ENCODE results near the gene TTLL12.

- TF ChIP-seq POLR2A (IDR thresholded peaks at IDR 0.05): no peak
- TF ChIP-seq POLR2AphosphoS5 (IDR thresholded peaks at IDR 0.05): no peak
- TF ChIP-seq, protein P1, sequence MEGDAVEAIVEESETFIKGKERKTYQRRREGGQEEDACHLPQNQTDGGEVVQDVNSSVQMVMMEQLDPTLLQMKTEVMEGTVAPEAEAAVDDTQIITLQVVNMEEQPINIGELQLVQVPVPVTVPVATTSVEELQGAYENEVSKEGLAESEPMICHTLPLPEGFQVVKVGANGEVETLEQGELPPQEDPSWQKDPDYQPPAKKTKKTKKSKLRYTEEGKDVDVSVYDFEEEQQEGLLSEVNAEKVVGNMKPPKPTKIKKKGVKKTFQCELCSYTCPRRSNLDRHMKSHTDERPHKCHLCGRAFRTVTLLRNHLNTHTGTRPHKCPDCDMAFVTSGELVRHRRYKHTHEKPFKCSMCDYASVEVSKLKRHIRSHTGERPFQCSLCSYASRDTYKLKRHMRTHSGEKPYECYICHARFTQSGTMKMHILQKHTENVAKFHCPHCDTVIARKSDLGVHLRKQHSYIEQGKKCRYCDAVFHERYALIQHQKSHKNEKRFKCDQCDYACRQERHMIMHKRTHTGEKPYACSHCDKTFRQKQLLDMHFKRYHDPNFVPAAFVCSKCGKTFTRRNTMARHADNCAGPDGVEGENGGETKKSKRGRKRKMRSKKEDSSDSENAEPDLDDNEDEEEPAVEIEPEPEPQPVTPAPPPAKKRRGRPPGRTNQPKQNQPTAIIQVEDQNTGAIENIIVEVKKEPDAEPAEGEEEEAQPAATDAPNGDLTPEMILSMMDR (IDR thresholded peaks at IDR 0.05): no peak
- no peak for TF ChIP-seq EP300 (IDR thresholded peaks at IDR 0.05)
These were observed 33.0 kb downstream of the TTLL12 start for GRCh38 chr22:43153899-43154298.
